GM18867 (cell line): ENCODE data around the gene SEL1L3.
"Not testable (repeated sequence)": the region's sequence is repeated elsewhere in the genome, so short reads cannot be mapped to it uniquely, and the experiment has no call there.

ENCODE experiments used
- ATAC-seq: cut with Tn5 transposase; IDR thresholded peaks from one replicate; pipeline ENCODE4 v1.9.1; 2021; ENCODE audit warnings: mild to moderate bottlenecking, moderate library complexity; ENCODE audit not compliant: unreplicated experiment

SEL1L3 gene

GRCh38 chr4:25862411-25863346 lies at the start of gene SEL1L3:
TSS of gene SEL1L3 (minus strand) at chr4:25862988. CDS start at chr4:25862836, 152 bp downstream.
- ATAC-seq: peak; percentile 56

- ATAC-seq: no peak
Measured at GRCh38 chr4:25911356-25911755, 48.6 kb upstream of the SEL1L3 start.

GRCh38 chr4:25908491-25908901 lies 45.7 kb upstream of the SEL1L3 start:
- no peak for ATAC-seq

GRCh38 chr4:25906113-25906512 lies 43.3 kb upstream of the SEL1L3 start:
- not testable (repeated sequence) for ATAC-seq

GRCh38 chr4:25905371-25905770 lies 42.6 kb upstream of the SEL1L3 start:
- no peak for ATAC-seq

GRCh38 chr4:25904748-25905082 lies 41.9 kb upstream of the SEL1L3 start:
- ATAC-seq: peak; percentile 47

GRCh38 chr4:25903900-25904747 lies 41.3 kb upstream of the SEL1L3 start:
- peak; percentile 67 for ATAC-seq

- ATAC-seq: no peak
Measured at GRCh38 chr4:25901030-25901430, 38.2 kb upstream of the SEL1L3 start.

- no peak for ATAC-seq
Measured at GRCh38 chr4:25900310-25900709, 37.5 kb upstream of the SEL1L3 start.

- no peak for ATAC-seq
Measured at GRCh38 chr4:25896776-25897539, 34.2 kb upstream of the SEL1L3 start.

GRCh38 chr4:25892796-25893195 lies 30.0 kb upstream of the SEL1L3 start:
- no peak for ATAC-seq

GRCh38 chr4:25890571-25891485 lies 28.0 kb upstream of the SEL1L3 start:
- ATAC-seq: no peak

GRCh38 chr4:25889589-25890503 lies 27.1 kb upstream of the SEL1L3 start:
- ATAC-seq: no peak

GRCh38 chr4:25888781-25889180 lies 26.0 kb upstream of the SEL1L3 start:
- ATAC-seq: no peak

- ATAC-seq: peak; percentile 34
Measured at GRCh38 chr4:25884031-25884782, 21.4 kb upstream of the SEL1L3 start.

GRCh38 chr4:25883565-25883964 lies 20.8 kb upstream of the SEL1L3 start:
- ATAC-seq: no peak

- no peak for ATAC-seq
Measured at GRCh38 chr4:25882226-25882625, 19.4 kb upstream of the SEL1L3 start.

- ATAC-seq: no peak
Measured at GRCh38 chr4:25881193-25881592, 18.4 kb upstream of the SEL1L3 start.
